Measurements from ENCODE around the gene PKD1. TPM values are rescaled to one million over a fixed set of nuclear protein-coding genes. Genes with fewer than 3 reads are reported as not detected.

Gene PKD1
- total and polyA plus RNA-seq, 2 of the 13 experiments (the other 11 are each of a cell fraction or from before 2014, with no cell fraction given): 22.1 to 23.0 TPM

DNA sequence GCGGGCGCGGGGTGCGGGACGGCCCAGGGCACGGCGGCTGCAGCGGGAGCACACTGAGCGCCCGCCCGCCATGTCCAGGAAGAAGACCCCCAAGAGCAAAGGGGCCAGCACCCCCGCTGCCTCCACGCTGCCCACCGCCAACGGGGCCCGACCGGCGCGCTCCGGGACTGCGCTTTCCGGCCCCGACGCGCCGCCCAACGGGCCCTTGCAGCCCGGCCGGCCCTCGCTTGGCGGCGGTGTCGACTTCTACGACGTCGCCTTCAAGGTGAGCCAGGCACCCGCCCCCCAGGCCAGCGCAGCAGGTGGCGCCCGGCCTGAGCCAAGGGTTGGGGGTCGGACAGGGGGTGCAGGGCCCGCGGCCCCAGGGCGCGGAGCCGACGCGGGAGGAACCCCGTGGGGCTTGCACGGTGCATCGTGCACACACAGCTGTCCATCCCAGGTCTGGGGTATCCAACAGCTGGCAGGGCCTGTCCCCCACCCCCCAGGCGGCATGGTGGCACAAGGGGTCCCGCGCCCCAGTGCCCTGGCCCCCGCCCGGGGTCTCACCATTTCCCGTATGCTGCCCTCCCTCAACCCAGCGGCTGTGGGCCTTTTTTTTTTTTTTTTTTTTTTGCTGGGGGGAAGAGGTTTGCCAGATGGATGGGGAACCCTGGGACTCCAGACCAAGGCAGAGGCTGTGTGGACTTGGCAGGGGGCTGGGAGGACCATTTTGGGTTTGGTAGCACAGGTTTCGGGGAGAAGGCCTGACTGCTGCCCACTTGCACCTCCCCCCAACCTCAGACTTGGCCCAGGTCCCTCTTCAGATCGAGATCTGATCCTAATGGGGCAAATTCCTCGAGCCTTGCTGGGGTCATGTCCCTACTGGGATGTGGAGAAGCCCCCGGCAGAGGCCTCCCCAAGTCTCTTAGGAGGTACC lies 13.3 kb upstream of the PKD1 start:
- Histone ChIP-seq H4K20me1 (ENCODE audit: insufficient read depth, low read length) (peaks cover 58% of the 10 kb centered on the region), H3K4me1 (ENCODE audit: insufficient read depth, low read length) (peaks cover 78% of the 10 kb centered on the region), H3K9me3 (ENCODE audit: low read length) (no peaks in the 10 kb centered on the region), H3K79me2 (ENCODE audit: insufficient read depth, low read length) (peaks cover 14% of the 10 kb centered on the region), H3K27ac (ENCODE audit: extremely low read length, insufficient read depth, low read length) (no peak overlapping the region), H2AFZ (ENCODE audit: low read length) (no peak overlapping the region), H3K4me2 (ENCODE audit: low read depth, low read length) (peak overlapping the region; percentile 97), H3K27me3 (ENCODE audit: control insufficient read depth in 1 of 2, insufficient read depth in 2 of 2, low read length in 2 of 2) (peaks cover 3 to 22% of the 10 kb centered on the region in 2 experiments; a peak in 4 of 5 replicates), H3K36me3 (replicated peaks in 1 of 2; ENCODE audit: control insufficient read depth in 1 of 2, insufficient read depth in 2 of 2, low read length in 2 of 2) (peaks cover 0 to 9% of the 10 kb centered on the region in 2 experiments; a peak in 3 of 5 replicates), H3K9ac (ENCODE audit: insufficient read depth, low read depth, low read length) (peak overlapping the region; percentile 55), H3K4me3 (replicated peaks in 1 of 3; ENCODE audit: insufficient read depth in 1 of 3, low read depth in 2 of 3, low read length in 3 of 3) (peak overlapping the region; percentile 47 to 98 (median 48))
- ChIA-PET POLR2A (interaction anchor here (0.6 kb wide), 1 partner anchor 131 kb away, joined by 3 read pairs; no protein-coding TSS in a partner anchor), CTCF (ENCODE audit: low intra/inter-chr PET ratio, low total read pairs) (no interaction called here)
- ATAC-seq (peak; percentile 0), DNase-seq (ENCODE audit: low spot score) (no peak), FAIRE-seq (no peak)
- no TSS peak for BruUV-seq (replicated peaks)
- 0% methylated on average over 12 of the region's 62 CpGs for WGBS (ENCODE audit: low lambda C conversion rate)
- in situ Hi-C loops (cut with HindIII; ENCODE audit: extremely low pct_ligation_motif_present, low pct_unique_long_range_greater_than_20kb) (loop anchor here (5.0 to 10.0 kb wide), 2 partner anchors 64 to 127 kb away; no protein-coding TSS in a partner anchor), intact Hi-C loops (cut with micrococcal nuclease; ENCODE audit: unreplicated experiment) (no loop called here)
- TF ChIP-seq ZFP82 (CRISPR knock-in tag; IDR thresholded peaks at IDR 0.05; ENCODE audit: borderline replicate concordance) (no peak), ONECUT2 (CRISPR knock-in tag; IDR thresholded peaks at IDR 0.05) (no peak), ZKSCAN1 (IDR thresholded peaks at IDR 0.05; ENCODE audit: low read length) (no peak), ETV6 (CRISPR knock-in tag; conservative IDR thresholded peaks at IDR 0.05) (no peak), BRCA1 (CRISPR knock-in tag; IDR thresholded peaks at IDR 0.05) (no peak), NR2F2 (IDR thresholded peaks at IDR 0.05; ENCODE audit: borderline replicate concordance, low read depth) (no peak), SRSF4 (IDR thresholded peaks at IDR 0.05; ENCODE audit: low read depth, low read length, poor library complexity, severe bottlenecking) (no peak), SP1 (IDR thresholded peaks at IDR 0.05) (no peak), SP1 (CRISPR knock-in tag; IDR thresholded peaks at IDR 0.05) (no peak), ZNF34 (CRISPR knock-in tag; IDR thresholded peaks at IDR 0.05; ENCODE audit: borderline replicate concordance) (no peak), TBP (CRISPR knock-in tag; IDR thresholded peaks at IDR 0.05) (no peak), WIZ (CRISPR knock-in tag; IDR thresholded peaks at IDR 0.05) (no peak), ZNF33A (CRISPR knock-in tag; IDR thresholded peaks at IDR 0.05; ENCODE audit: borderline replicate concordance) (no peak)
- TF ChIP-seq, protein P1, sequence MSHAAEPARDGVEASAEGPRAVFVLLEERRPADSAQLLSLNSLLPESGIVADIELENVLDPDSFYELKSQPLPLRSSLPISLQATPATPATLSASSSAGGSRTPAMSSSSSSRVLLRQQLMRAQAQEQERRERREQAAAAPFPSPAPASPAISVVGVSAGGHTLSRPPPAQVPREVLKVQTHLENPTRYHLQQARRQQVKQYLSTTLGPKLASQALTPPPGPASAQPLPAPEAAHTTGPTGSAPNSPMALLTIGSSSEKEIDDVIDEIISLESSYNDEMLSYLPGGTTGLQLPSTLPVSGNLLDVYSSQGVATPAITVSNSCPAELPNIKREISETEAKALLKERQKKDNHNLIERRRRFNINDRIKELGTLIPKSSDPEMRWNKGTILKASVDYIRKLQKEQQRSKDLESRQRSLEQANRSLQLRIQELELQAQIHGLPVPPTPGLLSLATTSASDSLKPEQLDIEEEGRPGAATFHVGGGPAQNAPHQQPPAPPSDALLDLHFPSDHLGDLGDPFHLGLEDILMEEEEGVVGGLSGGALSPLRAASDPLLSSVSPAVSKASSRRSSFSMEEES (CRISPR knock-in tag; IDR thresholded peaks at IDR 0.05): no peak
- TF ChIP-seq, protein P2, sequence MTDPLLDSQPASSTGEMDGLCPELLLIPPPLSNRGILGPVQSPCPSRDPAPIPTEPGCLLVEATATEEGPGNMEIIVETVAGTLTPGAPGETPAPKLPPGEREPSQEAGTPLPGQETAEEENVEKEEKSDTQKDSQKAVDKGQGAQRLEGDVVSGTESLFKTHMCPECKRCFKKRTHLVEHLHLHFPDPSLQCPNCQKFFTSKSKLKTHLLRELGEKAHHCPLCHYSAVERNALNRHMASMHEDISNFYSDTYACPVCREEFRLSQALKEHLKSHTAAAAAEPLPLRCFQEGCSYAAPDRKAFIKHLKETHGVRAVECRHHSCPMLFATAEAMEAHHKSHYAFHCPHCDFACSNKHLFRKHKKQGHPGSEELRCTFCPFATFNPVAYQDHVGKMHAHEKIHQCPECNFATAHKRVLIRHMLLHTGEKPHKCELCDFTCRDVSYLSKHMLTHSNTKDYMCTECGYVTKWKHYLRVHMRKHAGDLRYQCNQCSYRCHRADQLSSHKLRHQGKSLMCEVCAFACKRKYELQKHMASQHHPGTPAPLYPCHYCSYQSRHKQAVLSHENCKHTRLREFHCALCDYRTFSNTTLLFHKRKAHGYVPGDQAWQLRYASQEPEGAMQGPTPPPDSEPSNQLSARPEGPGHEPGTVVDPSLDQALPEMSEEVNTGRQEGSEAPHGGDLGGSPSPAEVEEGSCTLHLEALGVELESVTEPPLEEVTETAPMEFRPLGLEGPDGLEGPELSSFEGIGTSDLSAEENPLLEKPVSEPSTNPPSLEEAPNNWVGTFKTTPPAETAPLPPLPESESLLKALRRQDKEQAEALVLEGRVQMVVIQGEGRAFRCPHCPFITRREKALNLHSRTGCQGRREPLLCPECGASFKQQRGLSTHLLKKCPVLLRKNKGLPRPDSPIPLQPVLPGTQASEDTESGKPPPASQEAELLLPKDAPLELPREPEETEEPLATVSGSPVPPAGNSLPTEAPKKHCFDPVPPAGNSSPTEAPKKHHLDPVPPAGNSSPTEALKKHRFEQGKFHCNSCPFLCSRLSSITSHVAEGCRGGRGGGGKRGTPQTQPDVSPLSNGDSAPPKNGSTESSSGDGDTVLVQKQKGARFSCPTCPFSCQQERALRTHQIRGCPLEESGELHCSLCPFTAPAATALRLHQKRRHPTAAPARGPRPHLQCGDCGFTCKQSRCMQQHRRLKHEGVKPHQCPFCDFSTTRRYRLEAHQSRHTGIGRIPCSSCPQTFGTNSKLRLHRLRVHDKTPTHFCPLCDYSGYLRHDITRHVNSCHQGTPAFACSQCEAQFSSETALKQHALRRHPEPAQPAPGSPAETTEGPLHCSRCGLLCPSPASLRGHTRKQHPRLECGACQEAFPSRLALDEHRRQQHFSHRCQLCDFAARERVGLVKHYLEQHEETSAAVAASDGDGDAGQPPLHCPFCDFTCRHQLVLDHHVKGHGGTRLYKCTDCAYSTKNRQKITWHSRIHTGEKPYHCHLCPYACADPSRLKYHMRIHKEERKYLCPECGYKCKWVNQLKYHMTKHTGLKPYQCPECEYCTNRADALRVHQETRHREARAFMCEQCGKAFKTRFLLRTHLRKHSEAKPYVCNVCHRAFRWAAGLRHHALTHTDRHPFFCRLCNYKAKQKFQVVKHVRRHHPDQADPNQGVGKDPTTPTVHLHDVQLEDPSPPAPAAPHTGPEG (CRISPR knock-in tag; IDR thresholded peaks at IDR 0.05): no peak
- TF ChIP-seq, protein P3, sequence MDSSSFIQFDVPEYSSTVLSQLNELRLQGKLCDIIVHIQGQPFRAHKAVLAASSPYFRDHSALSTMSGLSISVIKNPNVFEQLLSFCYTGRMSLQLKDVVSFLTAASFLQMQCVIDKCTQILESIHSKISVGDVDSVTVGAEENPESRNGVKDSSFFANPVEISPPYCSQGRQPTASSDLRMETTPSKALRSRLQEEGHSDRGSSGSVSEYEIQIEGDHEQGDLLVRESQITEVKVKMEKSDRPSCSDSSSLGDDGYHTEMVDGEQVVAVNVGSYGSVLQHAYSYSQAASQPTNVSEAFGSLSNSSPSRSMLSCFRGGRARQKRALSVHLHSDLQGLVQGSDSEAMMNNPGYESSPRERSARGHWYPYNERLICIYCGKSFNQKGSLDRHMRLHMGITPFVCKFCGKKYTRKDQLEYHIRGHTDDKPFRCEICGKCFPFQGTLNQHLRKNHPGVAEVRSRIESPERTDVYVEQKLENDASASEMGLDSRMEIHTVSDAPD (CRISPR knock-in tag; IDR thresholded peaks at IDR 0.05): no peak
